ENCODE results near the gene SLC30A7. TPM values are rescaled to one million over a fixed set of nuclear protein-coding genes. Genes with fewer than 3 reads are reported as not detected.
"Not testable (repeated sequence)": the region's sequence is repeated elsewhere in the genome, so short reads cannot be mapped to it uniquely, and the experiment has no call there.

SLC30A7 gene, protein sequence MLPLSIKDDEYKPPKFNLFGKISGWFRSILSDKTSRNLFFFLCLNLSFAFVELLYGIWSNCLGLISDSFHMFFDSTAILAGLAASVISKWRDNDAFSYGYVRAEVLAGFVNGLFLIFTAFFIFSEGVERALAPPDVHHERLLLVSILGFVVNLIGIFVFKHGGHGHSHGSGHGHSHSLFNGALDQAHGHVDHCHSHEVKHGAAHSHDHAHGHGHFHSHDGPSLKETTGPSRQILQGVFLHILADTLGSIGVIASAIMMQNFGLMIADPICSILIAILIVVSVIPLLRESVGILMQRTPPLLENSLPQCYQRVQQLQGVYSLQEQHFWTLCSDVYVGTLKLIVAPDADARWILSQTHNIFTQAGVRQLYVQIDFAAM
- total RNA-seq (ENCODE audit: insufficient read depth, low replicate concordance), result 36.8 TPM

DNA sequence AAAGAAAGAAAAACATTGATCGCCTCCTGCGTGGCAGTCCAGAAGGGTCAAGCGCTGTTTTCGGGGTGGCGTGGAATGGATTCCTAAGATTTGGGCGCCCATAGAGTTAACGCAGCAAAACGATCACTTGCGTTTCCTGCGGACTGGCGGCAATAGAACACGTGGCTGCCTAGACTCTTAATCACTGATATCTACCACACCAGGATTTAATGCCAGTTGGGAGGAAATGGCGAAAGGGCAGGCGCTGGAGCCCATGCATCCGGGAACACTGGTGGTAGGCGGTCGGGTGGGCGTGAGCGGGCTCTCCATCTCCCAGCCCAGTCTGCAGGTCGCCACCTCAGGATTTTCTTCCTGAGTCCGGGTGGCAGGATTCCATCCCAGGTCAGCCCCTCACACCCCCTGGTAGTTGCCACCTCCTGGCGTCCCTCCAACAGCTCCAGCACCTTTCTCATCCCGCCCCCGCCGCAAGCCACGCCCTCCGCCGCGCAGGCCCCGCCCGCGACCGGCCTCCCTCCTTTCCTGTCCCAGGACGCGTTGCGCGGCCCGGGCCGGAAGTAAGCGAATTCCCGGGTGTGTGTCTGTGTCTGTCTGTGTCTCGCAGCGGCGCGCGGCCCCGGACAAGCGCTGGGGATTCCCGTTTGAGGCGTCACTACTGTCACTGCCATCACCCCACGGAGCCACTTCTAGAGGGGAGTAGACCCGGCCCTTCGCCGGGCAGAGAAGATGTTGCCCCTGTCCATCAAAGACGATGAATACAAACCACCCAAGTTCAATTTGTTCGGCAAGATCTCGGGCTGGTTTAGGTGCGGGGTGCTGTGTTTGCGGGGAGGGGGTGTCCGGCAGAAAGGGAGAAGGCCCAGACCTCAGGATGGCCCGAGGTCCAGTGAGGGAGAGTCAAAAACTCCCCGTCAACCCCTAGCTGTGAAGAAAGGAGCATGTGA, at the start of gene SLC30A7:
Gene SLC30A7 (plus strand): TSS at position 551 of the 941 bp plus-strand sequence. CDS start 173 bp downstream, at position 724.
- peak; percentile 95 for DNase-seq (ENCODE audit: low spot score)

DNA sequence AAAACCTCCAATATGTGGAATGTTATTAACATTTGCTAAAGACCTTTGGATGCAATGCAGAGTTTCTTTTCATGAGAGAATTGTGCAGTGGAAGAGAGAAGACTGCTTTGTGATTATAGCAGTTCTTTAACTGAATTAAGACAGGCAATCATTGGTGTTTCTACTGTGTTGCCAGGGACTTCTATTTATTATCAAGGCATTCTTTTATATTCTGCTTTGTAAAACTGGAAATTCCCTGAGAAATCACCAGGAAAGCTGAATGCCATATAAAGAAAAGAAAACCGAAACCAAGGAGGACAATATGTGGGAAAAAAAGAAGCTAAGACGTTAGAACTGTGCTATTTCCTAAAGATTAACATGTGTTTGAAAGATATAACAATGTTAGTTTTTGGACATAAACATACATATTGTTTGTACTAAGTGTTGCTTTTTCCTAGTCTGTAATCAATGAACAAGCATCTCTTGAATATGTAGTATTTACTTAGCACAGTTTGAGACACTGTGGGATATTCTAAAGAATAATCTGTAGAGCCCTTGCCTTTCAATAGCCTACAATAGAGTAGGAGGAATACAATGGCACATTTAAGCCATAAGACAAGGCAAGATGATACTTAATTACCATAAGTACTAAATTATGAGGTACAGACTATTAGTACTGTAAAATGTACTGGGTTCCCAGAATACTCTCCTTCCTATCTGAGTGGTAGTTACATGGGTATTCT, 48.4 kb upstream of the SLC30A7 start:
- DNase-seq (ENCODE audit: low spot score), result no peak

DNA sequence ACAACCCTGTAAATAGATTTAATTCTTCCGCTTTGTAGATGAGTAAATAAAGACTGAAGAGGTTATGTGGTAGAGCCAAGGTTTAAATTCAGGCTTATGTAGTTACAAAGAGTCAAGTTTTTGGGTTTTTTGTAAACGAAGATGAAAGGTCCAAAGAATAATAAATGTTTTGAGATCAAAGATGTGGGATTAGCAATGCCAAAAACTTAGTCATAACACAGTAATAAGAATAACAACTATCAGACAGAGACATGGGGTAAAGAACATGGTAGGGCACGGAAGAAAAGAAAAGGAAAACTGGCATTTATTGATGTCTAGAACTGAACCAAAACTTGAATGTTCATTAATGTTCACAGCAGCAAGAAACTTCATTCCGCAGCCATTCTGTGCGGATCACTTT, 44.2 kb upstream of the SLC30A7 start:
- no peak for DNase-seq (ENCODE audit: low spot score)

DNA sequence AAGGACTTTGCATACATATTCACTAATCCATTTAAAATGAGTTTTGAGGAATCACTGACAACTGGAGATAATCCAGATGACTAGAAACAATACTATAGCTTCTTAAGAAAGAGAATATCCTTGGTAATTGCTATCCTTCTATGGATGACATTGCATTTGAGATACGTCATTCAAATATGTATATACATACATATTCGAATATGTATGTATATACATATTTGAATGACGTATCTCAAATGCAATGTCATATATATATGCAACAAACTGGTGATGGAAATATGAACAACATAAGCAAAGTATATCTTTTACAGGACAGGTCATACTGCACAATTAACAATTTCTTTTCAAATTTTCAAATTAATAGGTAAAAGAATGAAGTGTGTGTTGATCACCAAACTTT, 42.9 kb upstream of the SLC30A7 start:
- DNase-seq (ENCODE audit: low spot score), result no peak

DNA sequence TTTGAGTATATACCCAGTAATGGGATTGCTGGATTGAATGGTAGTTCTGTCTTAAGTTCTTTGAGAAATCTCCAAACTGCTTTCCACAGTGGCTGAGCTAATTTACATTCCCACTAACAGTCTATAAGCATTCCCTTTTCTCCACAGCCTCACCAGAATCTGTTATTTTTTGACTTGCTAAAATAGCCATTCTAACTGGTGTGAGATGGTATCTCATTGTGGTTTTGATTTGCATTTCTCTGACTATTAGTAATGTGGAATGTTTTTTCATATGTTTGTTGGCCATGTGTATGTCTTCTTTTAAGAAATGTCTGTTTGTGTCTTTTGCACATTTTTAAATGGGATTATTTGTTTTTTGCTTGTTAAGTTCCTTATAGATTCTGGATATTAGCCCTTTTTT, 40.8 kb upstream of the SLC30A7 start:
- not testable (repeated sequence) for DNase-seq (ENCODE audit: low spot score)

DNA sequence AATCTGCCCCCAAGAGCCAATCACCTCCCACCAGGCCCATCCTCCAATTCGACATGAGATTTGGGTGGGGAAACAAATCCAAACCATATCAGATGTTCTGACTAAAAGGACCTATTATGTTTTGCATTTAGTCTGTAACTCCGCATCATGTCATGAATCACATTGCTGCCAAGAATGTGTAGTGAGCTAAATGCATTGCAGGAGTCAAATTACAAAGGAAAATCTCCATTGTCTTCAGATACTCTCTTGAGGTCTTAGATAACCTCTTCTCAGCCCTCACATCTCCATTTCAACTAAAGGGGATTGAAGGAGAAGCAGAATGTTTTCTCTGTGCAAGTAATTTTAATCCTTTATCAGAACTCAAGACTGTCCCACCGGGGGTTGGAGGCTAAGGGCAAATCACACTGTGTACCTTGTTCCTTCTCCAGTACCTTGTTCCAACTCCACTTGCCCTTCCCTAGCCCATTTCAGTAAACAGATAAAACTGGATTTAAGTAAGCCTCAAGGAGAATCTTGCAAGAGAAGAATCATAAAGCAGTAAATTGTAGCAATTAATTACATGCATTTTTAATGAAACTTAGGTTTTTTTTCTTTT, 35.4 kb upstream of the SLC30A7 start:
- DNase-seq (ENCODE audit: low spot score), result no peak

DNA sequence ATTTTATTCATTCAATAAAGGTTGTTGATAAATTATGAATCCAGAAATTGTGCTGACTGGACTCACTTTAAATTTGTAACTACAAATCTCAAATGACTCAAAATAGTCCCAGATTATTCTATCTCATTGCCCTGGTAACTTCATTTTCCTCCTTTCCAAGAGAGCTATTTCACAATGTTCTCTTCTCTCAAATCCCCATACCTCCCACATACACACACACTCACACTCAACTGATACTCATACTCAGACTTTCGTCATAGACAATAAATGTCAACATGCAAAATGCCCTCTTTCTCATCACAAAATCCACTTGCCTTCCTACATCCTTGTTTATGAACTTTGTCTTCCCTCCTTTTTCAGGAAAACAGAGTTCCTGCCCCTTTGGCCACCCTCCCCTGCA, 34.5 kb upstream of the SLC30A7 start:
- no peak for DNase-seq (ENCODE audit: low spot score)

DNA sequence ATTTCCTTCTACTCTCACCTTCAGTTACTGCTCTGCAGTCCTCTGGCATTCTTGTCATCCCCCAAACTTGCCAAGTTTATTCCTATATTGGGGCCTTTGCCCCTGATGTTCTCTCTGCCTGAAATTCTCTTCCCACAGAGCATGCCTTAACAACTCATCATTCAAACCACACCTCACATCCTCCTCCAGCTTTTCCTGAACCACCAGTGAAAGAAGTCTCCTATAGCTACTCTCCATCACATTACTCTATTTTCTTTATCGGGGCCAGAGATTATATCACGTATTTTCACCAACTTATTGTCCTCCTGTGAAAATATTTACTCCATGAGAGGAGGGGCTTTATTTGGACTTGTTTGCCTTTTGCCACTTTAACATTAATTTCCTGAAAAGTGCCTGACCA, 33.3 kb upstream of the SLC30A7 start:
- DNase-seq (ENCODE audit: low spot score), result no peak

DNA sequence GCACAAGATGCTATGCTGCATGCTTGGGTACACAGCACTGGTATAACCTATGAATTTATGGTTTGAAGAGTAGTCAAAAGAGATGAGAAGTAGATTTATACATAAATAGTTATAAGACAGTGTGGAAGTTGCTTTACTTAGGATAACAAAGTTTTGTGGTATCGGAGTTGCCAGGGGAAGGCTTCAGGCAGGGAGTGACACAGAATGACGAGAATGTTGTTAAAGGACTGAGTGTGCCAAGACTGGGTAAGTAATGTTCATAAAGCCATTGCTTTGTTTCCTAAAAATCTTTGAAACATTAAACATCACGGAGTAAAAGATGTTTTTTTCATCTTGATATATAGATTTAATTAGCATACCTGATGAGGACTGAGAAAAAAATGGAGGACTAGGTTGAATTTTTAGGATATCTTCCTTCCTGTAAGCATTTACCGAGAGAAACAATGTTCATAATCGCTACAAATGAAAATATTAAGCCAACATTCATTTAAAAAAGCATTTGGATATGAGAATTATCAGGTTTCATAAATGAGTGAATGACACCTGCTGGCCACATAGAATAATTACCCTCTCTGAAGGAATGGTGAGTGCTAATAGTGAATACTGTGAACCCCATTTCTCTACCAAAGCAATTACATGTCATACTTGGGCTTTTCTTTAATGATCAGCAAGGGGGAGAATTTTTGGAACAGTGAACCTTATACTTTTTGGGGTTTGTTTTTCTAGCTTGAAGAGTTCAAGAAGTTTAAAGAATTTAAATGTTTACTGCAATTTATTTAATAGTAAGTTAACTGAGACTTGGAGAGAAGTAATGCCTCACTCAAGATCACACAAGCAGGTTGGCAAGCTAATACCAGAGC, 29.6 kb upstream of the SLC30A7 start:
- DNase-seq (ENCODE audit: low spot score), result peak; percentile 47

DNA sequence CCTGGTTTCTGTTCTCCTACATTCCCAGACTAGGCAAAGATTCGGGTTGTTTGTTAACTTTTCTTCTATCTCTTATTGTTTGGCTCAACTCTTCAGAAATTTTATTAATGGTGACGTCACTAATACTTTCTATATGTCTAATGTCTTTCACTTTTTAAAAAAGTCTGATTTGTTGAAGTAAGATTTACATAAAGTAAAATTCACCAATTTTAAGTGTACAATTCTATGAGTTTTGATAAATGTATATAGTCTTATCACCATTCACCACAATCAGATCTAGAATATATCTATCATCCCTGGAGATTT, 29.0 kb upstream of the SLC30A7 start:
- DNase-seq (ENCODE audit: low spot score), result no peak

DNA sequence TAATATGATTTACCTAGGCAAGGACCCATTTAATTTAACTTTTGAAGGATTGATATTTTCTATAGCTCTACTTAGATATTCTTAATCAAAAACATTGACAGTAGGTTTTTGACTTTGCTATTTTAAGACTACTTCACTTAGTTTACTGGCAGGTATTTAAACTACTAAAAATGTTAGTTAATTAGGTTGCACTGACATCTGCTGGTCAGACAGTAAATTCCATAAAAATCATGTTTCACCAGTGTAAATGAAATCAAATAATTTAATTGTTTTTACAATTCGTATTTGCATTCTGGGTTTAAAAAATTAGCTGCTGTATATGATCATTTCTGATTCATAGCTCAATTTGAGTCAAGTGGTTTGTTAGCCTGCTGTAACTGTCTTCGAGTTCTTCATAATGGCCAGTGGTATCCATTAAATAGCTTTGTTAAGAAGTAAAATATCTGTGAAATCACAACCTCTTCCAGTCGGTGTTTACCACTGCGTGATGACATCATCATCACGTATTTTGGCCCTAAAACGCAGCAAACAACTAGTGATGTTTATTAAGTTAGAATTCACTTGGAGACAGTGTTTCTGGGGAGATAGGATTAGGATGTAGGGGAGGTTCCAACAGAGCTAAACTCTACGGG, 27.4 kb upstream of the SLC30A7 start:
- peak; percentile 42 for DNase-seq (ENCODE audit: low spot score)

DNA sequence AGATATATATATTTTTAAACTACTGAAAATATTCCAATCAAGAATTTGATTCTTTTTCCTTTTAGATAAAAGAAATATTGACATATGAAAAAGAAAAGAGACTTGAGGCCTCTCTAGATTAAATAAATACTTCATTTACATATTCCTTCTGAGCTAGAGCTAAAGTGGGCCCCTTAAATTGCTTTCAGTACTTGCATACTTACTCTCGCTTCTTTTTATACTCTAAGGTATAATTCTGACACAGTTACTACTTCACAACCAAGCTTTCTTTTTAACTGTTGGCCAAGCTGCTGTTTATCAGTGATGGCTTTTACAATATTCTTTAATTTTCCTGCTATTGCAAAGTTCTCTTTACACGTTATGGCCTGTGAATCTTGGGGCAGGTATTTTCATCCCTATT, 25.9 kb upstream of the SLC30A7 start:
- DNase-seq (ENCODE audit: low spot score), result no peak

DNA sequence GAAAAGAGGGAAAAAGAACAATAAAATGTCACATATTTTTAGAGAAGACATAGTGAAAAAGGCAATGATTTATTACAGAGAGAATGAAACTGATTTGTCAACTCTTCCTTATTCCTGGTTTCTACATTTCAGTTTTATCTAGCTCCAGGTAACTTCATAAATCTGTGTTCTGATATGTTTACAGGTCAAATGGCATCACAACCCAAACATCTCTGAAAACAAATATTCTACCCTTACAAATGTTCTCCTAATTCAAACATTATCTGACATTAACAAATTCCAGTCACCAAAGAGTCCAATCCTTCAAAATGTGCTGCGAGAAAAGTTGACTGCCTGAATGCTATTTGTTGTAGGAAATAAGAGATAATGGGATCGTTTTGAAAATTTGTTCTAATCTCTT, 21.5 kb upstream of the SLC30A7 start:
- no peak for DNase-seq (ENCODE audit: low spot score)

DNA sequence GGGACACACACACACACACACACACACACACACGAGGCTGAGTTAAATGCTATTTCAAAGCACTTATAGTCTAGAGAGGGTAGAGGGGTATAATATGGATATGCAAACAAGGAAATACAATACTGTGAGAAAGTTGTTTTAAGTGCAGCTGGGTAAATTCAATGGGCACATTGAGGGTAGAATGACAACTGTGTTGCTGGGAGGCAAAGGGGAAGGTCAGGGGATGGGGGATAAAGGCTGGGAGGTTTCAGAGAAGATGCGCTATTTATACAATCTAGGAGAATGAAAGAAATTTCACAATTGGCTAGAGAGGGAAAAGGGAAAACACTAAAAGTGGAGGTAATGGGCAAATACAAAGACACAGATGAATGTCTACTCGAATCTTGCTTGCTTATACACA, 20.7 kb upstream of the SLC30A7 start:
- no peak for DNase-seq (ENCODE audit: low spot score)

DNA sequence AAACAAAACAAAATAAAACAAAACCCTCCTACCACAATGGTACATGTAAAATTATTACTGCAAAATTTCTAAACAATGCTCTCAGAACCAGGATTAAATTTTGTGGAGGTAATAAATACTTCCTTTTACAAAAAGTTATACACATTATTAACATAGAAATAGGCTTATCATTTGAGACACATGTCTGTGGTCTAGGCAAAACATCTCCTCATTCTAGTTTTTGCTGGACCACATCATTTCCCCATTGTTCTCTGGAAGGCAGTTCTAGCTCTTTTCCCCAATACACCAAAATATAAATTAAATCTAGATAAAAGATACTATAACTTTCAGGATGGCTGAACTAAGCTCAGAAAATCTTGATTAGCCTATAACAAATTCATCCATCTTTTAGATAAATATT, 19.6 kb upstream of the SLC30A7 start:
- DNase-seq (ENCODE audit: low spot score), result no peak

DNA sequence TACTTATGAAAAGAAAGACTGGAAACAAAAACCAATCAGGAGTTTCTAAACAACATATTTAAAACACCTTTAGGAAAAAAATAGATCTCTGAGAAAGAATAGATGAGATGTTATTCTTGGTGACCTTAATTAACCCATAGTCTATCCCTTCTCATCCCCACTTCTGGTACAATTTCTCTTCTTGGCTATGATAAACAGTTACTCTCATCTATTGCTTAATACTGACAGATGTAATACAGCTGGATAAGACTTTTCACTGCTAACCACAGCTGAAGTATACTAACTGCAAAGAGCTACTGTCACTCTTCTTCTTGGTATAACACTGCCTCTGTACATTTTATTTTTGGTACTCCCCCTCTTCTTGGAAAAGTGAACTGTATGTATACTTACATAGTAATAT, 16.5 kb upstream of the SLC30A7 start:
- DNase-seq (ENCODE audit: low spot score), result no peak

DNA sequence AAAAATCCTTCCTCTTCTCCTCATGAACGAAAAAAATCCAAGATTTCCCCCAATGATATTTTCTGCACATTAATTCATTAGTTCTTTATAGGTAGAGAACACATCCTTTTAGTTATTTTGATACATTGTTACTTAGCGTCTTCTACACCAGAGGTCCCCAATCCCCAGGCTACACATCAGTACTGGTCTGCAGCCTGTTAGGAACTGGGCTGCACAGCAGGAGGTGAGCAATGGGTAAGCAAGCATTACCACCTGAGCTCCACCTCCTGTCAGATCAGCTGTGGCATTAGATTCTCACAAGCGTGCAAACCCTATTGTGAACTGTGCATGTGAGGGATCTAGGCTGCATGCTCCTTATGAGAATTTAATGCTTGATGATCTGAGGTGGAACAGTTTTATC, 14.2 kb upstream of the SLC30A7 start:
- DNase-seq (ENCODE audit: low spot score), result no peak

DNA sequence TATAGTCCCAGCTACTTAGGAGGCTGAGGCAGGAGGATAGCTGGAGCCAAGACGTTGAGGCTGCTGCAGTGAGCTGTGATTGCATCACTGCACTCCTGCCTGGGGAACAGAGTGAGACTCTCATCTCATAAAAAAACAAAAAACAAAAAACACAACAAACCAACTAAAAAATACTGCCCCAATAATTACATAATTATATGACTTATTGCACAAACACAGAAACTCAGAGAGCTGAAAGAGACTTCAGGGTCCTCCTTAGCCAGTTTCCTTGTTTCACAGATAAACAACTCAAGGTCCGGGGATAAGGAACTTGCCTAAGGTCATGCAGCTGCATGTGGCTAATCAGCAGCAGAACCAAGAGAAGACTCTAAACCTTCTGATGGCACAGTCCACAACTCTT, 13.2 kb upstream of the SLC30A7 start:
- DNase-seq (ENCODE audit: low spot score), result no peak

DNA sequence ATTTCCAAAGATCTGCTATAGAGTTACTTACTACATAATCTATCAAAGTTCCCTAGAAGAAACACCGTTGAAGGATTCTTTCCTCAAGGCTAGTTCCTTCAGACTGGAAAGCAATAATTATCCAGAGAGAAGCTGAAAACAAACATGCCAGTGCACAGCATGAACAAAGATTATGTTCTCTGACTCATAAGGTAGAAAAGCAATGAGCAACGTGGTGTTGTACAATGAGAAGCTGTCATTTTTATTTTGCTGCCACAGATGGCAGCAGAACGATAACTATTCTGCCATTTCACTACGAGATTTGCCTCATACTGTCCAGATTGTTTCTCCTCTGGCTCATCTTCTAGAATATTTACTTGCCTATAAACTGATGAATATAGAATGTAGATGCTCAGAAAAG, 11.9 kb upstream of the SLC30A7 start:
- DNase-seq (ENCODE audit: low spot score), result no peak

DNA sequence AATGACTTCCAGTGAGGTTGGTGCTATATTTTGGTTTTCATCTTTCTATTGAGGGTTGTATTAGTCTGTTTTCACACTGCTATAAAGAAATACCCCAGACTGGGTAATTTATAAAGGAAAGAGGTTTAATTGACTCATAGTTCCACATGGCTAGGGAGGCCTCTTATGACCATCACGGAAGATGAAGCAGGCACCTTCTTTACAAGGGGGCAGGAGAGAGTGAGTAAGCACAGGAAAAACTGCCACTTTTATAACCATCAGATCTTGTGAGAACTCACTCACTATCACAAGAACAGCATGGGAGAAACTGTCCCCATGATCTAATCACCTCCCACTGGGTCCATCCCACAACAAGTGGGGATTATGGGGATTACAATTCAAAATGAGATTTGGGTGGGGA, 6.9 kb upstream of the SLC30A7 start:
- DNase-seq (ENCODE audit: low spot score), result not testable (repeated sequence)
